GM12892 (cell line): Measurements from ENCODE around the gene MPPED1.

ENCODE experiments used
- DNase-seq: peaks from one replicate; pipeline ENCODE4 v3.0.0; 2011; ENCODE audit not compliant: insufficient read length
- FAIRE-seq: peaks from 2 replicates; lab custom pipeline; 2011; peaks lifted over from hg19 to GRCh38; lab: Jason Lieb, UNC
- POLR2A ChIP-seq: IDR thresholded peaks from 2 replicates; pipeline ENCODE4 v1.6.1; 2011; ENCODE audit warnings: low read depth, low read length, control low read depth
- POLR2AphosphoS5 ChIP-seq: IDR thresholded peaks from 2 replicates; pipeline ENCODE4 v1.6.1; 2011; ENCODE audit warnings: low read depth, low read length, control low read depth
- TAF1 ChIP-seq: IDR thresholded peaks from 2 replicates; pipeline ENCODE4 v1.6.1; 2011; ENCODE audit warnings: low read depth, mild to moderate bottlenecking, control low read depth, low read length, borderline replicate concordance

Gene MPPED1

DNA sequence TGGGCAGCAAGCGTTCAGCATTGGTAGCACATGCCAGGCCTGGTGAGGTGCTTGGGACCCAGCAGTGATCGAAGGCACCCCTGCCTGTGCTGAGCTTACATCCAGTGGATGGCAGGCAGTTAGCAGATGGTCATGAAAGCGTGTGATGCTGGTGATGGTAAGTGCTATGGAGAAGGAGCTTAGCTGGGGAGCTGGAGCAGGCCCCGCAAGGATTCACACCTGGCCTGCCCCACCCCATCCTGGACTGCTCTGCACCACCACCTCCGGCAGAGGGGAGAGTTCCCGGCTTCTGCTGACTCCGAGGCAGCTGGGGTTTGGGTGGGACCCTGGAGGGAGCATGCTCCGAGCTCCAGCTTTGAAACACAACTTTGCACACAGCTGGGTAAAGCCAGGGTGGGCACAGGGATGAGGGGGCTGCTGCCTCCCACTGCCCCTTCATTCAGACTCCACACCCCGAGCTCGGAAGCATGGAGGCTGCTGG is 16.2 kb downstream of the MPPED1 start:
- no peak for TF ChIP-seq POLR2A
- TF ChIP-seq POLR2AphosphoS5: no peak
- TF ChIP-seq TAF1: no peak
- FAIRE-seq: no peak
- DNase-seq: no peak

GRCh38 chr22:43428521-43428920 is 16.7 kb downstream of the MPPED1 start:
- no peak for TF ChIP-seq POLR2A
- TF ChIP-seq TAF1: no peak
- no peak for TF ChIP-seq POLR2AphosphoS5

GRCh38 chr22:43429426-43429825 is 17.6 kb downstream of the MPPED1 start:
- TF ChIP-seq POLR2AphosphoS5 (no peak), TAF1 (no peak), POLR2A (no peak)
- DNase-seq: no peak
- FAIRE-seq: no peak

More at GRCh38 chr22:43428521-43428920, 16.7 kb downstream of the MPPED1 start:
- DNase-seq: no peak
- FAIRE-seq: no peak

- TF ChIP-seq TAF1 (no peak), POLR2AphosphoS5 (no peak)
- no peak for DNase-seq
- FAIRE-seq: no peak
These were observed 20.2 kb downstream of the MPPED1 start for GRCh38 chr22:43431808-43432554.

GRCh38 chr22:43432883-43433415 is 21.1 kb downstream of the MPPED1 start:
- FAIRE-seq: no peak
- no peak for DNase-seq
- no peak for TF ChIP-seq POLR2A
- no peak for TF ChIP-seq POLR2AphosphoS5
- TF ChIP-seq TAF1: no peak

GRCh38 chr22:43433451-43434274 is 21.8 kb downstream of the MPPED1 start:
- no peak for TF ChIP-seq POLR2AphosphoS5
- no peak for TF ChIP-seq TAF1
- TF ChIP-seq POLR2A: no peak
- DNase-seq: no peak
- no peak for FAIRE-seq

- FAIRE-seq: no peak
- no peak for DNase-seq
- TF ChIP-seq TAF1 (no peak), POLR2A (no peak), POLR2AphosphoS5 (no peak)
These were observed 22.6 kb downstream of the MPPED1 start for GRCh38 chr22:43434275-43434927.

- FAIRE-seq: no peak
- DNase-seq: no peak
These were observed 23.1 kb downstream of the MPPED1 start for GRCh38 chr22:43434928-43435311.

GRCh38 chr22:43435851-43436811 is 24.3 kb downstream of the MPPED1 start:
- FAIRE-seq (no peak), DNase-seq (no peak)
- TF ChIP-seq TAF1: no peak

More at GRCh38 chr22:43434928-43435311, 23.1 kb downstream of the MPPED1 start:
- TF ChIP-seq POLR2AphosphoS5: no peak
- TF ChIP-seq POLR2A: no peak
- TF ChIP-seq TAF1: no peak

GRCh38 chr22:43436868-43437267 is 25.1 kb downstream of the MPPED1 start:
- DNase-seq (no peak), FAIRE-seq (no peak)
- no peak for TF ChIP-seq POLR2AphosphoS5
- no peak for TF ChIP-seq POLR2A
- no peak for TF ChIP-seq TAF1
